GM18907 (cell line): ENCODE measurements around the gene BAZ1B.
"Not testable (repeated sequence)": the region's sequence is repeated elsewhere in the genome, so short reads cannot be mapped to it uniquely, and the experiment has no call there.

ENCODE experiments used
- ATAC-seq: cut with Tn5 transposase; IDR thresholded peaks from one replicate; pipeline ENCODE4 v1.9.1; 2021; ENCODE audit warnings: mild to moderate bottlenecking, moderate library complexity; ENCODE audit not compliant: unreplicated experiment

The BAZ1B gene

GRCh38 chr7:73430540-73430939 is 91.6 kb downstream of the BAZ1B start:
- ATAC-seq = not testable (repeated sequence)

GRCh38 chr7:73429622-73430505 is 92.2 kb downstream of the BAZ1B start:
- ATAC-seq = no peak

GRCh38 chr7:73429215-73429614 is 92.9 kb downstream of the BAZ1B start:
- no peak for ATAC-seq

- no peak for ATAC-seq
Observed at GRCh38 chr7:73427902-73428787, 93.9 kb downstream of the BAZ1B start.

- no peak for ATAC-seq
Observed at GRCh38 chr7:73426016-73426415, 96.1 kb downstream of the BAZ1B start.

DNA sequence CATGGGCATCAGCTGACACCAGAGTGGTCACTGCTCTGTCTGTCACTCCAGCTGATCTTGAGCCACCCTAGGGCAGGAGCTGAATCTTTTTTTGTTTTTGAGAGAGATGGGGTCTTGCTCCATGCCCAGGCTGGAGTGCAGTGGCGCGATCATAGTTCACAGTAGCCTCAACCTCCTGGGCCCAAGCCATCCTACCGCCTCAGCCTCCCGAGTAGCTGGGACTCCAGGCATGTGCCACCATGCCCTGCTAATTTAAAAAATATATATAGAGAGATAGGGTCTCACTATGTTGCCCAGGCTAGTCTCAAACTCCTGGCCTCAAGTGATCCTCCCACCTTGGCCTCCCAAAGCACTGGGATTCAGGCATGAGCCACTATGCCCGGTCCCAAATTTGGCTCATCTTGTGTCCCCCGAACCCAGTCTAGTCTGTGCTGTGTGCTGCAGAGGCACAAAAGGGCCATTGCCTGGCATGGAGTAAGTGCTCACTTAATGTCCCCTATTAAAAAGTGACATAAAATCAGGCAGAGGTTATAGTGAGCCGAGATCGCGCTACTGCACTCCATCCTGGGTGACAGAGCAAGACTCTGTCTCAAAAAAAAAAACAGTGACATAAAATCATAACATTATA is 96.6 kb downstream of the BAZ1B start:
- no peak for ATAC-seq

DNA sequence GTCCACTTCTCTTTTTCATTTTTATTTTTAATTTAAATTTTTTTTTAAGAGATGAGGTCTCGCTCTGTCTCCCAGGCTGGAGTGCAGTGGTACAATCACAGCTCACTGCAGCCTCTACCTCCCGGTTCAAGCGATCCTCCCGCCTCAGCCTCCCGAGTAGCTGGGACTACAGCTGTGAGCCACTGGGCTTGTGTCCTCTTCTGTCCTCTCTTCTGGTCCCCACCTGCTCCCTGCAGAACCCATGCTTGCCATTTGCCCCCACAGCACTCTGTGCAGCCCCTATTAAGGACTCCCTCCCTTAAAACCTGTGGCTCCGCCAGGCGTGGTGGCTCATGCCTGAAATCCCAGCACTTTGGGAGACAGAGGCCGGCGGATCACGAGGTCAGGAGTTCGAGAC is 97.6 kb downstream of the BAZ1B start:
- no peak for ATAC-seq

- no peak for ATAC-seq
Observed at GRCh38 chr7:73423519-73424488, 98.3 kb downstream of the BAZ1B start.

- ATAC-seq = not testable (repeated sequence)
Observed at GRCh38 chr7:73420610-73421009, 101.5 kb downstream of the BAZ1B start.

- ATAC-seq = not testable (repeated sequence)
Observed at GRCh38 chr7:73420016-73420415, 102.1 kb downstream of the BAZ1B start.

DNA sequence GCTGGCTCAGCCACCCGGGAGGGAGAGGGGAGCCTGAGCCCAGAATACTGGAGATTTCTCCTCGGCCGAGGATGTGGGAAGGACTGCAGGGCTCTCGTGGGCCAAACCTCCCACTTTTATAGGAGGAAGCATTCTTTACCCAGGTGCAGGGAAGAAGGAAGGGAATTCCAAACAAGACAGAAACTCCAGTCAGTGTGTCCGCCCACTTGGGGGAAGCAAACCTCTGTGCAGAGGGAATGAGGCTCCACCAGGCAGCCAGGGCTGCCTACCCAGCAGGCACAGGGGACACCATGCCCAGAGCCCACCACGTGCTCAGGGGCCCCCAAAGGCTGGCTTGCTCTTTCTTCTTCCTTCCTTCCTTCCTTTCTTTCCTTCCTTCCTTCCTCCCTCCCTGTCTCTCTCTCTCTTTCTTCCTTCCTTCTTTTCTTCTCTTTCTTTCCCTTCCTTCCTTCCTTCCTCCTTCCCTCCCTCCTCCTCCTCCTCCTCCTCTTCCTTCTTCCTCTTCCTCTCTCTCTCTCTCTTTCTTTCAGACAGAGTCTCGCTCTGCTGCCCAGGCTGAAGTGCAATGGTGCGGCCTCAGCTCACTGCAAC is 103.9 kb downstream of the BAZ1B start:
- no peak for ATAC-seq

- ATAC-seq = not testable (repeated sequence)
Observed at GRCh38 chr7:73410541-73411131, 111.5 kb downstream of the BAZ1B start.

DNA sequence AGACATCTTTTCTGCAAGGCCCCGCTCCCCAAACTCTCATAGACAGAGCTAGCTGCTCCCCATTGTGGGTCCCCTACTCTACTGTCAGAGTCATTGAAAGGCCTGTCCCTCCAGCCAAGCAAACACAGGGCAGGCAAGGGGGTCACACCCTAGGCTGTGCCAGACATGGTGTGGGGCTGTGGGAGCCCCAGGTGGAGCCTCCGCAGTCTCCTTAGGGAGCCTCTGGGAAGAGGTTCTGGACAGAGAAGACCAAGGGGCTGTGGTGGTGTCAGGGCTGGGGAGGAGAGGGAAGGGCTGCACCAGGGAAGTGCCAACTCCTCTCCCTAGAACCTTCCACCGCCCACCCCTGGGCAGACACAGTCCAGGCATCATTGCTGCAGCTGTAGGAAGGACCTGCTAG is 117.2 kb downstream of the BAZ1B start:
- ATAC-seq = not testable (repeated sequence)

DNA sequence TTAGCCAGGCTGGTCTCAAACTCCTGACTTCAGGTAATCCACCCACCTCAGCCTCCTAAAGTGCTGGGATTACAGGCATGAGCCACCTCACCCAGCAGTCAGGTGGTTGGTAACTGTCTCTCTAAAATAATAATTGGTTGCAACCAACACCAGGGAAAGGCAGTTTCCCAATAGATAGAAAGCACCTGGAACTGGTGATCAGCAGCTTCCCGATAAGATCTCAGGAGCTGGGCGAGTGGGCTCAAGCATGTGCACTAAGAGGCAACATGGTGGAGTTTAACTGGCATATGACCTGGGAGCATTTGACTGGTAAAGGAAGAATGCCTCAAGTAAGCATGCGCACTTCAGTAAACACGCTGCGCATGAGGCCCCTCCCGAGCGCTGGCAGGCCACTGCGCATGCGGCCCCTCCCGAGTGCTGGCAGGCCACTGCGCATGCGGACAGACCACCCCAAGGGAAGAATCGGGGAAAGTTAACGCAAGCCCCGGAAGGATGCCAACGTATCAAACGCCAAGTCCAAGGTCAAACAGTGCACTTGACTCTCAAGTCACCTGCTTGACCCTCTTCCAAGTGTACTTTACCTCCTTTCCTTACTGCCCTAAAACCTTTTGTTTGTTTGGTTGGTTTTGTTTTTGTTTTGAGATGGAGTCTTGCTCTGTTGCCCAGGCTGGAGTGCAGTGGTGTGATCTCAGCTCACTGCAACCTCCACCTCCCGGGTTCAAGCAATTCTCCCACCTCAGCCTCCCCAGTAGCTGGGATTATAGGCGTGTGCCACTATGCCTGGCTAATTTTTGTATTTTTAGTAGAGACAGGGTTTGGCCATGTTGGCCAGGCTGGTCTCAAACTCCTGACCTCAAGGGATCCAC is 122.7 kb downstream of the BAZ1B start:
- not testable (repeated sequence) for ATAC-seq

DNA sequence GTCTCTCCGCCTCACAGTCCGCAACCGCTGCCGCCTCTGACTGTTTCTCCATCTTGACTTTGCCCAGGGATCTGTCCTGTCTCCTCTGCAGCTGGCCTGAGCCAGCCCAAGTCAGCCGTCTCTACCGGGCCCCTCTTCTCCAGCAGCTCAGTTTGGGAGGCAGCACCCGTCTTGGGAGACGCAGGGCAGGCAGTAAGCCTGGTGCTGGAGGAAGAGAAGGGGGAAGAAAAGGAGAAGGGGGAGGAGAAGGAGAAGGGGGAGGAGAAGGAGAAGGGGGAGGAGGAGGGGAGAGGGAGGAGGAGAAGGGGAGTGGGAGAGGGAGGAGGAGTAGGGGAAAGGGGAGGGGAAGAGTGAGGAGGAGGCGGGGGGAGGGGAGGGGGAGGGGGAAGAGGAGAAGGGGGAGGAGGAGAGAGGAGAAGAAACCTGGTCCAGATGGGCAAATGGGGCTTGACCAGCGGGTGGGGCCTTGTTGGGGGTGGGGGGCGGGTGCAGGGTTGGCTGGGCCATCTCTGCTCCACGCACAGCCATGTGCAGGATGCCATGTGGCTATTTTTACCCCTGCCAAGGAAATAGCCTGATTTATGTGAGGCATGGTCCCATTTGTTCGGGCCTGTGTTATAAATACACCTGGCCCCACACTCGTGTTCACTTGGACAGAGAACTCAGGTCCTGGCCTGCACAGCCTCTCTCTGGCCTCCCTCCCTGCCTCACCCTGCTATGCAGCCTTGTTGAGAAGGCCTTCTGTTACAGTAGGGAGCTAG is 124.4 kb downstream of the BAZ1B start:
- no peak for ATAC-seq

DNA sequence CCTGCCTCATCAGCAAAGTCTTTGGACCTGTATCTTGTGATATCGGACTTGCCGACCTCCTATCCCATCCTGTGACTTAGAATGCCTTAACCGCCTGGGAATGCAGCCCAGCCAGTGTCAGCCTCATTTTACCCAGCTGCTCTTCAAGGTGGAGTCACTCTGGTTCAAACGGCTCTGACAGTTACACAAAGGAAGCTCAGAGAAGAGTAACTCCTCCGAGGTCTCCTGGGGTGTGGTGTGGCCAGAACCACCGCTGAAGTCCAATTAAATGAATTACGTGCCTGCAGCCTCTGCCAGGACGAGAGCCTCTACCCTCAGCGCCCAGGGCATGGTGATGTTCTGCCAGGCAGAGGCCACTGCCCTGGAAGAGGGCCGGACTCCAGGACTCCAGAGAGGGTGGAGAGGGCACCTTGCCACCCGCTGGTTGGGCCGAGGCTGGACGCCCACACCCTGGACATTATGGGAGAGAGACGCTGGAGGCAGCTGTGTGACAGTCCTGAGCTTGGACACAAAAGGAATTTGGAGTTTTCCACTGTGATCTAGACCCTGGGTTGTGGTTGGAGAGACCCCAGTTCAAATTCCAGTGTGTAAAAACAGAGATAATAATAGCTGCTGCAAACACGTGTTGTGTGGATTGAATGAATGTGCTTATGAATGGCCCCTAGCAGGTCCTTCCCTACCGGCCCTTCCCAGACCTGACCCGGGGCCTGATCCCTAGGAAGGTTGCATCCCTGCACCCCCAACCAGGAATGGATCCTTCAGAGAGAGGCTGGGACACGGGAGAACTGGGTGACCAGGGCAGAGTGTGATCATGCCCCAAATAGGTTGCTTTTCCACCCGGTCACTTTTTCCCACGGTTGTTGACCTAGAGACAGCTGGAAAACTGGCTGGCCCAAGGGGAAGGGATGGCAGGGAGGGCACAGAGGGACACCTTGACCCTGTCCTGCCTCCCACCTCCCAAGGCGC is 126.3 kb downstream of the BAZ1B start:
- no peak for ATAC-seq

GRCh38 chr7:73394422-73394821 is 127.7 kb downstream of the BAZ1B start:
- ATAC-seq = no peak
